ENCODE measurements around the gene EPB41. TPM values are rescaled to one million over a fixed set of nuclear protein-coding genes. Genes with fewer than 3 reads are reported as not detected.

EPB41 gene
- polyA plus RNA-seq, 1 of the 3 experiments (the other 2 are of a cell fraction): 7.4 TPM

GRCh38 chr1:29057700-29058099, 143.3 kb downstream of the EPB41 start:
- no peak overlapping the region for H3K27ac ChIP-seq (ENCODE audit: low read depth in 2 of 2, low read length in 1 of 2)
- POLR2A ChIA-PET: no interaction called here
- H3K4me2 ChIP-seq: no peak overlapping the region
- TF ChIP-seq ZBTB33 (IDR thresholded peaks at IDR 0.05; ENCODE audit: borderline replicate concordance, low read depth) (no peak), RFX5 (IDR thresholded peaks at IDR 0.05; ENCODE audit: low read length) (no peak), REST (IDR thresholded peaks at IDR 0.05; ENCODE audit: low read depth, low read length) (no peak), CTCF (IDR thresholded peaks at IDR 0.05) (no peak)
- no peaks in the 10 kb centered on the region for H3K9me2 ChIP-seq
- H3K4me3 ChIP-seq (ENCODE audit: low read depth in 2 of 2, low read length in 1 of 2): no peak overlapping the region
- CTCF ChIA-PET: interaction anchor here (1.1 kb wide), 1 partner anchor 66 kb away, joined by 3 read pairs; the partner anchor contains the start of gene TMEM200B
- DNase-seq: no peak
- H3K36me3 ChIP-seq (replicated peaks in 1 of 2; ENCODE audit: control insufficient read depth in 1 of 2, insufficient read depth in 2 of 2, low read length in 1 of 2): peaks cover 0 to 4% of the 10 kb centered on the region in 2 experiments
- H3K4me1 ChIP-seq (ENCODE audit: control insufficient read depth in 1 of 2, insufficient read depth in 2 of 2, low read depth in 1 of 2, low read length in 1 of 2): peaks cover 0 to 4% of the 10 kb centered on the region in 2 experiments; a peak in 3 of 4 replicates
- no peaks in the 10 kb centered on the region for H3F3A ChIP-seq (replicated peaks; ENCODE audit: insufficient read depth)
- H4K20me1 ChIP-seq (ENCODE audit: insufficient read depth): no peaks in the 10 kb centered on the region
- H2AFZ ChIP-seq (ENCODE audit: low read depth): no peak overlapping the region
- H3K9me3 ChIP-seq: no peaks in the 10 kb centered on the region
- no peak overlapping the region for H3K9ac ChIP-seq
- H3K27me3 ChIP-seq (ENCODE audit: insufficient read depth): no peaks in the 10 kb centered on the region
- H3K79me2 ChIP-seq (ENCODE audit: insufficient read depth): no peaks in the 10 kb centered on the region

- DNase-seq: no peak
- Histone ChIP-seq H3K27ac (ENCODE audit: low read depth in 2 of 2, low read length in 1 of 2) (no peak overlapping the region), H3K4me2 (no peak overlapping the region), H3F3A (replicated peaks; ENCODE audit: insufficient read depth) (no peaks in the 10 kb centered on the region), H3K36me3 (replicated peaks in 1 of 2; ENCODE audit: control insufficient read depth in 1 of 2, insufficient read depth in 2 of 2, low read length in 1 of 2) (peaks cover 0 to 6% of the 10 kb centered on the region in 2 experiments), H3K9me2 (no peaks in the 10 kb centered on the region), H3K9me3 (no peaks in the 10 kb centered on the region), H3K79me2 (ENCODE audit: insufficient read depth) (no peaks in the 10 kb centered on the region), H3K4me3 (ENCODE audit: low read depth in 2 of 2, low read length in 1 of 2) (no peak overlapping the region), H3K27me3 (ENCODE audit: insufficient read depth) (no peaks in the 10 kb centered on the region), H2AFZ (ENCODE audit: low read depth) (no peak overlapping the region), H4K20me1 (ENCODE audit: insufficient read depth) (no peaks in the 10 kb centered on the region), H3K4me1 (ENCODE audit: control insufficient read depth in 1 of 2, insufficient read depth in 2 of 2, low read depth in 1 of 2, low read length in 1 of 2) (no peaks in the 10 kb centered on the region; a peak in 1 of 4 replicates), H3K9ac (no peak overlapping the region)
- POLR2A ChIA-PET: no interaction called here
- CTCF ChIA-PET: interaction anchor here (1.2 to 3.6 kb wide), 2 partner anchors 58 to 180 kb away, joined by 6 to 8 read pairs; no protein-coding TSS in a partner anchor
- 83% methylated on average over 4 of the region's 4 CpGs for WGBS (ENCODE audit: low lambda C conversion rate)
- TF ChIP-seq GABPA (IDR thresholded peaks at IDR 0.05; ENCODE audit: low read depth) (no peak), USF1 (IDR thresholded peaks at IDR 0.05; ENCODE audit: borderline replicate concordance, low read depth) (no peak), TEAD4 (IDR thresholded peaks at IDR 0.05; ENCODE audit: borderline replicate concordance, insufficient read depth) (no peak), RAD21 (IDR thresholded peaks at IDR 0.05; ENCODE audit: low read length) (no peak), TAF1 (IDR thresholded peaks at IDR 0.05; ENCODE audit: borderline replicate concordance, low read depth, low read length) (no peak), RFX5 (IDR thresholded peaks at IDR 0.05; ENCODE audit: low read length) (no peak), CTCF (IDR thresholded peaks at IDR 0.05) (no peak)
Measured at GRCh38 chr1:29062157-29062942, 148.0 kb downstream of the EPB41 start.

Data from SK-N-SH (cell line).